ENCODE measurements around the gene GDPD5.

The GDPD5 gene

DNA sequence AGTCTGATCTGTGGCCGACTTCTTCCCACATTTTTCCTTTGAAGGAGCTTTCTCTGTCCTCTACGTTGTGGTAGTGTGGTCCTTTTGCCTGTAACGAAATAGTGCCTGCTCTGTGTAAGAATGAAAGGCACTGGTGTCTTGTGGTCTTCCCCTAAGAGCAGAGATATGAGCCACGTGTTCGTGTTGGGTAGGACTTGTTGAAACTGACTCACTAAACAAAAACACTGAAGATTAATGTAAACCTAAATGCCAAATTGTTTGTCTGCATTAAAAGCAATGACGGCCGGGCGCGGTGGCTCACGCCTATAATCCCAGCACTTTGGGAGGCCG is 136.5 kb downstream of the GDPD5 start:
- DNase-seq (ENCODE audit: low spot score) = no peak

DNA sequence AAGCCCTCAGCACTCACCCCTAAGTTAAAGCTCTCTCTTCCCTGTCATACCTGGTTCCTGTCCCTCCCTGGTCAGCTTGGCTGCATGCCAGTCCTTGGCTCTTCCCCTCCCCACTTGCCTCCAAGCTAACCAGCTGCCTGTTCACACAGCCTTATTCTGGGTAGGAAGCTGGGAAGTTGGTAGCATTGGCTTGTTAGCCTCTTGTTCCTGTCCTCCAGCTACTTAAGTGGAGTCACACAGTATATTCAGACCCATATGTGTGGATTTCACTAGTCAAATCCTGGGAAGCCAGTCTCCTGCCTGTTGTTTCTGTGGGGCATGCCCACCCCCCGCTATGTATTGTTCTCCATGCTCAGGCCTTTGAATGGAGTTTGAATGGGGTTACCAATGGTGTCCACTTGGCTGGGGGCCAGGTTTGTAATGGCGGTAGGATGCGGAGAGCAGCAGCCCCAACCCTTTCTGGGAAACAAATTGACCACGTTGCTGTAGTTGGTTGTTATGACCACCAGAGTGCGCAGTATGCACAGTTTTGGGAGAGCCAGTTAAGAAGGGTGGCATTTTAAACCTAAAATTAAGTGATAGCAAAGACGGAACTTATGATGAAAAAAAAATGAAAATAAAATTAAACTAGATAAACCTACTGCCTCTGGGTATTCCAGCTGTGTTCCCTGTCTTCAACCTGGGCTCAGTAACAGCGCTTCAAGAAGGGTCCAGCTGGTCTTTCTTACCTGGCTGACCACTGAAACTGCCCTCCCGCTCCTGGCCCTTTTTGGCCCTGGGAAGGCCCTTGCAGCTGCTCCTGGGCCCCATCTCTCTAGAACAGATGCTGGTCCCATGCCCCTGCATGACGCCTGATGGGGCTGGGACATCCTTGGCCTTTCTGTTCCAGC is 137.1 kb downstream of the GDPD5 start:
- DNase-seq (ENCODE audit: low spot score) = peak; percentile 89

DNA sequence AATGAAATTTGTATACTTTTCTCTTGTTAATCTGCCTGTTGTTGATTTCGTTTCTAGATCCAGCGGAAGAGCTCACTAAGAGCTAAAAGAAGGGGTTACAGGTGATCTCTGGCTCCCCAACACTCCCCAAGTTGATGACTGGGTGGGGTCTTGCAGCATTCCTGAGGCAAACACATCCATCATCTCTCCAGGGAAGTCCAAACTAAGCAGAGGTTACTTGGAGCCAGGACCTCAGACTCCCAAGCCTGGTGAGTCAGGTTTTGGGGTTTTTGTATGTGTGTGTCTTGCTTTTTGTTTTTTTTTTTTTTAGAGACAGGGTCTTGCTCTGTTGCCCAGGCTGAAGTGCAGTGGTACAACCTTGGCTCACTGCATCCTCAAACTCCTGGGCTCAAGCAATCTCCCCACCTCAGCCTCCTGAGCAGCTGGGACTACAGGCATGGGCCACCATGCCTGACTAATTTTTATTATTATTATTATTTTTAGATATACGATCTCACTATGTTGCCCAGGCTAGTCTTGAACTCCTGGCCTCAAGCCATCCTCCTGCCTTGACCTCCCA is 137.9 kb downstream of the GDPD5 start:
- DNase-seq (ENCODE audit: low spot score) = no peak

DNA sequence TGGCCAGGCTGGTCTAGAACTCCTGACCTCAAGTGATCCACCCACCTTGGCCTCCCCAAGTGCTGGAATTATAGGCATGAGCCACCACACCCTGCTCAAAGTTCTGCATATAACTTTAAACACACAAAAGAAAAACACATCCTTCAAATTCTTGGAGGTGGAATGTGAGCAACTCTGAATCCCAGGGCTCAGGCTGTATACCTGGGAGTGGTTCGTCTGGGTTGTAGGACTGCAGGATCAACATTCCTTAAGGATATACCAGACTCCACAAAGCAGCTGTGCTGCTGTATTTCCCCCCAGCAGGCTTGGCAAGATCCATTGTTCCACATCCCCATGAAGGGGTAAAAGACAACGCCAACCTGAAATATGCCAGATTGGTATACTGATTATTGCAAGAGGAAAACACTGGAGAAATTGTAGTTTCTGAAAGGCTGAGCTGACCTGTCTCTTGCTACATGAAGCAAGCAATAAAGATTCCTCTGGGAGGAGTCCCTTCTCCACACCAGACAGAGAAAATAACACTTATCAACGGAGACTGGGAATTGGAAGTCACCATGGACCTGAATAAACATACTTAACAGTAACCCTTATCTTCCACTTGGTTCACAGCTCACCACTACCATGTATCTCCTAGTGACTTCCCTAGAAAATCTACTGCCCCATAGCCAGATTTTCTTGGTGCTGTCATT is 138.7 kb downstream of the GDPD5 start:
- DNase-seq (ENCODE audit: low spot score) = no peak

Measured in NAMALWA (cell line).